HEK293 (cell line): ENCODE measurements around the gene SDC3.

Experiments used
- CTCF ChIP-seq: fragments of 450-650 bp; formaldehyde crosslinking; IDR thresholded peaks from 2 replicates; pipeline ENCODE4 v1.5.1; 2016; ENCODE audit warnings: missing biosample characterization, missing genetic modification characterization
- HOXD13 ChIP-seq: sonication (generic); formaldehyde crosslinking; IDR thresholded peaks from 2 replicates; pipeline ENCODE4 v1.8.0; 2022; ENCODE audit warnings: missing genetic modification reagents, borderline replicate concordance
- REST ChIP-seq: fragments of 450-650 bp; formaldehyde crosslinking; IDR thresholded peaks from 2 replicates; pipeline ENCODE4 v1.5.1; 2016; ENCODE audit warnings: missing biosample characterization, missing genetic modification characterization
- YY1 ChIP-seq: fragments of 450-650 bp; formaldehyde crosslinking; IDR thresholded peaks from 2 replicates; pipeline ENCODE4 v1.5.1; 2018; ENCODE audit warnings: missing biosample characterization, missing genetic modification characterization
- ZBTB21 ChIP-seq: fragments of 450-650 bp; formaldehyde crosslinking; IDR thresholded peaks from 2 replicates; pipeline ENCODE4 v1.5.1; 2017; ENCODE audit warnings: missing biosample characterization, missing genetic modification characterization
- ZNF292 ChIP-seq: fragments of 450-650 bp; formaldehyde crosslinking; IDR thresholded peaks from 2 replicates; pipeline ENCODE4 v1.5.1; 2016; ENCODE audit warnings: low read depth, missing biosample characterization, missing genetic modification characterization, borderline replicate concordance

- TF ChIP-seq CTCF (tag by site-specific recombination) = peak; percentile 79; the same call in 1 of the 2 replicates
- TF ChIP-seq ZNF292 = no peak
- no peak for TF ChIP-seq REST (tag by site-specific recombination)
- no peak for TF ChIP-seq HOXD13 (CRISPR knock-in tag)
- TF ChIP-seq YY1 = peak; percentile 12; the same call in 1 of the 2 replicates
- no peak for TF ChIP-seq ZBTB21
These were observed 20.8 kb upstream of the SDC3 start for GRCh38 chr1:30929135-30929889.
